GM11168 (cell line): Measurements from ENCODE around the gene VAV1.
"Not testable (repeated sequence)": the region's sequence is repeated elsewhere in the genome, so short reads cannot be mapped to it uniquely, and the experiment has no call there.

Experiments
- in situ Hi-C: fragments of 300-500 bp; cut with MboI; formaldehyde crosslinking; loops from one replicate; pipeline ENCODE4 v1.12.0; 2022; ENCODE audit warnings: low sequenced_read_pairs; ENCODE audit not compliant: unreplicated experiment

Gene VAV1

DNA sequence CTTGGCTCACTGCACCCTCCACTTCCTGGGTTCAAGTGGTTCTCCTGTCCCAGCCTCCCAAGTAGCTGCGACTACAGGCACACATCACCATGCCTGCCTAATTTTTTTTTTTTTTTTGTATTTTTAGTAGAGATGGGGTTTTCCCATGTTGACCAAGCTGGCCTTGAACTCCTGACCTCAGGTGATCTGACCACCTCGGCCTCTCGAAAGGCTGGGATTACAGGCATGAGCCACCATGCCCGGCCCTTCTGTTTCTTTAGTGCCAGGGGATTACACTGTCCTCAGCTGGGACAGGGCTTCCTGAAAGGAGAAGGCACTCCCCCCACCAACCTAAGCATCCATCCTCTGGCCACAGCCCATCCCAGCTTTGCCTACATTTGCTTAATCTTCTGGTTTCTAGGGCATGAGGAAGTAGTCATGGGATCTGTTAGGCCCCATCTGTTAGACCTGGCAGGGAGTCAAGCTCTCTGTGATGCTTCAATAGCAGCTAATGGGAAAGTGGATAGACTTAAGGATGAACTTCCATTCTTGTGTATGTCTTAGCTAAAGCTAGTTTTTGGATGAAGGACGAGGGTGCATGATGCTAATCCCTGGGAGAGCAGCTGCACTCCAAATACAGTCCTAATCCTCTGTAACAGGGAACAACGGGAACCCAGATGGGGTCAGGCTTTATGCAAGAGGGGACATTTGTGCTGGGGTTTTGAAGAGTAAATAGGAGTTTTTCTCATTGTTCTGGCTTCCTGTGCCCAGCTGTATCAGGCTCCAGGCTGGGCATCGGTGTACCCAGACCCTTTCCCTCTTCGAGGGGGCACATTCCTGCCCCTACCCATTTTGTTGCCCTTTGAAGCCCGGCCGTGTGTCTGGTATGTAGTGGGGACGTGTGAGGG is 2.6 kb downstream of the VAV1 start:
- in situ Hi-C loops: no loop called here

DNA sequence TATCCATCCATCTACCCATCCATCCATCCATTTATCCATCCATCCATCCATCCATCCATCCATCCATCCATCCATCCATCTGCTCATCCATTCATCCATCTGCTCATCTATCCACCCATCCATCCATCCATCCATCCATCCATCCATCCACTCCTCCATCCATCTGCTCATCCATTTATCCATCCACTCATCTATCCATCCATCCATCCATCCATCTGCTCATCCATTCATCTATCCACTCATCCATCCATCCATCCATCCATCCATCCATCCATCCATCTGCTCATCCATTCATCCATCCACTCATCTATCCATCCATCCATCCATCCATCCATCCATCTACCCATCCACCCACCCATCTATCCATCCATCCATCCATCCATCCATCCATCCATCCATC is 3.5 kb downstream of the VAV1 start:
- in situ Hi-C loops: not testable (repeated sequence)

DNA sequence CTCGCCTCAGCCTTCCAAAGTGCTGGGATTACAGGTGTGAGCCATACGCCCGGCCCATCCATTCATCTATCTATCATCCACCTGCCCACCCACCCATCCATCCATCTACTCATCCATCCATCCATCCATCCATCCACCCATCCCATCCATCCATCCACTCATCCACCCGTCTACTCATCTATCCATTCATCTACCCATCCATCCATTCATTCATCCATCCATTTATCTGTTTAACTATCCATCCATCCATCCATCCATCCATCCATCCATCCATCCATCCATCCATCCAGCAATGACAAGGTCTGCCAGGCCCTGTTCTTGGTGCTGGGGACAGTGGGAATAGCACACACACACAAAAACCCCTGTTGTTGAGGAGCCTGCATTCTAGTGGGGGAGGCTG is 4.5 kb downstream of the VAV1 start:
- in situ Hi-C loops: no loop called here

DNA sequence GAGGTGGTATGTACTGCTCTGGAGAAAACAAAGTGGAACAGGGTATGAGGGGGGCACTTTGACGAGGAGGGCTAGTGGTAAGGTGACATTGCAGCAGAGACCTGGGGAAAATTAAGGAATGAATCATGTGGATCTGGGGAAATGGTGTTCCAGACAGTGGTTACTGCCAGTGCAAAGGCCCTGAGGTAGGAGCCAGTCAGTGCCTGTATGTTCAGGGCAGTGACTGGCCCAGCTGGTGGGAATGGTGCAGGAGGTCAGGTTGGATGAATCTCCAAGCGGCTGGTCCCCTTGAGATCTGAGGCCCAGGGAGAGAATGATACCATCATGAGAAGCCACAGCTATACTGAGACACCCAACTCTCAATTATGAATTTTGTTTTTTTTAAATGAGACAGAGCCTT is 4.9 kb downstream of the VAV1 start:
- in situ Hi-C loops: no loop called here

DNA sequence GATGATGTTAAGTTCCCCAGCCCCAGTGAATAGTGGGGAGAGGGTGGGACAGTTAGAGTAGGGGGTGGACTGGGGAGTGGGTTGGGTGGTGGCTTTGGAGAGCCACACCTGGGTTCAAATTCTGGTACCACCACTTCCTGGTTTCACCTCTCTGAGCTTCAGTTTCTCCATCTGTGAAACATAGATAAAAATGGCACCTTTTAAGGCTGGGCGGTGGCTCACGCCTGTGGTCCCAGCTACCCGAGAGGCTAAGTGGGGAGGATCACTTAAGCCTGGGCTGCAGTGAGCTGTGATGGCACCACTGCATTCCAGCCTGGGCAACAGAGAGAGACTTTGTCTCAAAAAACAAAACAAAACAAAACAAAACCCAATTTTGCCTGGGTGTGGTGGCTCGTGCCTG is 5.9 kb downstream of the VAV1 start:
- in situ Hi-C loops: no loop called here

DNA sequence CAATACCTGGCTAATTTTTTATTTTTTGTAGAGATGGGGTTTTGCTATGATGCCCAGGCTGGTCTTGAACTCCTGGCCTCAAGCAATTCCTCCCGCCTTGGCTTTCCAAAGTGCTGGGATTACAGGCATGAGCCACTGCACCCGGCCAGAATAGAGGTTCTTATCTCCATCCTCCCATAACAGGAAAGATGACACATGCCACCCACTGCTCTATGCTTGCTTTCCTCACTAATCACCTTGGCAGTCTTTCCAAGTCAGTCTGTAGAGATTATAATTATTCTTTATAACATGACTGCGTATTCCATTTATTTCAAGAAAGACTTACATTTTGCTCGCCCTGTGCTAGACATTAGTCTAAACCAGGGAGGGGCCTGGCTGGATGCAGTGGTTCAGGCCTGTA is 6.7 kb downstream of the VAV1 start:
- in situ Hi-C loops: no loop called here

DNA sequence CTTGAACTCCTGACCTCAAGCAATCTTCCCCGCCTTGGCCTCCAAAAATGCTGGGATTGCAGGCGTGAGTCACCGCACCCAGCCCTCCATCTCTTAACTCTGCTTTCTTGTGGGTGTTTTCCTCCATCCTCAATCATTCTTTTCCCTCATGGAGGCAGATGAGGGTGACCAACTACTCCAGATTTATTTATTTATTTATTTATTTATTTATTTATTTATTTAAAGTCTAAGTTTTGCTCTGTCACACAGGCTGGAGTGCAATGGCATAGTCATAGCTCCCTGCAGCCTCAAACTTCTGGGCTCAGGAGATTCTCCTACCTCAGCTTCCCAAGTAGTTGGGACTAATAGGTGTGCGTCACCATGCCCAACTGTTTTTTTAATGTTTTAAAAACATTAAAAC is 14.9 kb downstream of the VAV1 start:
- in situ Hi-C loops: no loop called here

DNA sequence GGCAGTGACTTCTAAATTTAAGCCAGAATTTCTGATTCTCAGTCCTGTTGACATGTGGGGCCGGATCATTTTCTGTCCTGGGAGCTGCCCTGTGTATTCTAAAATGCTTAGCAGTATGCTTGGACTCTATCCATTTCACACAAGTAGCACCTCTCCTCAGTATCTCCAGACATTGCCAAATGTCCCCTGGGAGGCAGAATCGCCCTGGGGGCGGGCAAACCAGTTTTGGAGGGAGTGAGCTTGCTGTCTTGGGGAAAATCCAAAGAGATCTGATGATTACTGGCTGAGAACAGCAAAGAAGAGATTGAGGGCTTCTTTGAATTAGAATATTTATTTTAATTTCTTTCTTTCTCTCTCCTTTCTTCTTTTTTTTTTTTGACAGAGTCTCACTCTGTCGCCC is 16.4 kb downstream of the VAV1 start:
- in situ Hi-C loops: no loop called here

DNA sequence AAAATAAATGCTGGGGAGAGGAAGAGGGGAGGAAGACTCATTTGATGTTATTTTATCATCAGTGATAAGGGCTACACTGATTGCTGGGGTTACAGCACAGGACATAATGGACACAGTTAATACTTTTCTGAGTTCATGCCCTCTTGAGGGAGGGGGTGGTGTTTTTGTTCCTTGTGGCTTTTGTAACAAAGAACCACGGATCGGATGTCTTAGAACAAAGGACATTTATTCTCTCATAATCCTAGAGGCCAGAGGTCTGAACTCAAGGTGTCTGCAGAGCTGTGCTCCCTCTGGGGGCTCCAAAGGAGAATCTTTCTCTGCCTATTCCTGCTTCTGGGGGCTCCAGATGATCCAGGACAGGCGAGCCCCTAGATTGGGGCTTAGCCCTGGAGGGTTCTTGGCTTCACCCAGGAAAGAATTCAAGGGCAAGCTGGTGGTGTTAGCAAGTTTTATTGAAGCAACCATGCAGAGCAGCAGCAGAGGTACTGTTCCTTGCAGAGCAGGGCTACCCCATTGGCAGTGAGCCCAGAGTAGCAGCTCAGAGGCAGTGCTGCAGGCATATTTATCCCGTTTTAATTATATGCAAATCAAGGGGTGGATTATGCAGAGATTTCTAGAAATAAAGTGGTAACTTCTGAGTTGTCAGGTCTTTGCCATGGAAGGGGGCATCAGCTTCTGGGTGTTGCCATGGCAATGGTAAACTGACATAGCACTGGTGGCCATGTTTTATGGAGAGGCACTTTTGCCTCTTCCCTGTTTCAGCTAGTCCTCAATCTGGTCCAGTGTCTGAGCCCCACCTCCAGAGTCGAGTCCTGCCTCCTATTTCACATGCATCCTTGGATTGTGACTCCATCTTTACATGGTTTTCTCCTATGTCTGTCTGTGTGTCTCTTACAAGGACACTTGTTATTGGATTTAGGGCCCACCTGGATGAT is 18.0 kb downstream of the VAV1 start:
- in situ Hi-C loops: no loop called here

DNA sequence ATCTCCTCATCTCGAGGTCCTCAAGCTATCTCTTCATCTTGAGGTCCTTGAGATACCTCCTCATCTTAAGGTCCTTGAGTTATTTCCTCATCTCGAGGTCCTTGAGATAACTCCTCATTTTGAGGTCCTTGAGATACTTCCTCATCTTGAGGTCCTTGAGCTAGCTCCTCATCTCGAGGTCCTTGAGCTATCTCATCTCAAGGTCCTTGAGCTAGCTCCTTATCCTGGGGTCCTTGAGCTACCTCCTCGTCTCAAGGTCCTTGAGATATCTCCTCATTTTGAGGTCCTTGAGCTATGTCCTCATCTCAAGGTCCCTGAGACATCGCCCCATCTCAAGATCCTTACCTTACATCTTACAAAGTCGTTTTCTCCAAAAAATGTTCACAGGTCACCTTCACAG is 18.7 kb downstream of the VAV1 start:
- in situ Hi-C loops: no loop called here

DNA sequence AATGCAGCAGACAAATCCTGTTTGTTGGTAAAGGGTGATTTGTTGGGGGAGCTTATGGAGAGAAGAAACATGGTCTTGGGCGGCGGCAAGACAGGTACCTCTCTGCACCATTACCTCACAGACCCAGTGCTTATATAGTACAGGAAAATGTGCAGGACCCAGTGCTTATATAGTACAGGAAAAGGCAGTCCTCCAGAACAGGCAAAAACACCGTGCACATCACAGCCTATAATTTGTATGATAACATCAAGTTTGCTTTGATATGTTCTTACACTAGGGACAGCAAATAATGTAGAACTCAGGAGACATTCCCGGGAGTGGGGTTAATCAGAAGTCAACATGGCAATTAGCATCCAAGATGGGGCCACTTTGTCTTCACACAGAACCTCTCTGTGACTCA is 20.9 kb downstream of the VAV1 start:
- in situ Hi-C loops: no loop called here

DNA sequence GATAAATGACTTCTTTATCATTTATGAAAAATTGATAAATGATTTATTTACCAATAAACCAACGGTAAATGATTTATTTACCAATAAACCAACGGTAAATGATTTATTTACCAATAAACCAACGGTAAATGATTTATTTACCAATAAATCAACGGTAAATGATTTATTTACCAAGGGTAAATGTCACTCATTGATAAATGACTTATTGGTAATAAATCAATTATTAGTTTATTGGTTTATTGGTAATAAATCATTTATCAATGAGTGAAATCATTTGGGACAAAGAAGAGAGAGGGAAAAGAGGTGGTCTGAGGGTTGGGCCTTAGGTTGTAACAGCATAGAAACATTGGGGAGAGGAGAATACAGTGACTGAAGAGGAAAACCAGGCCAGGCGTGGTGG is 21.5 kb downstream of the VAV1 start:
- in situ Hi-C loops: no loop called here

DNA sequence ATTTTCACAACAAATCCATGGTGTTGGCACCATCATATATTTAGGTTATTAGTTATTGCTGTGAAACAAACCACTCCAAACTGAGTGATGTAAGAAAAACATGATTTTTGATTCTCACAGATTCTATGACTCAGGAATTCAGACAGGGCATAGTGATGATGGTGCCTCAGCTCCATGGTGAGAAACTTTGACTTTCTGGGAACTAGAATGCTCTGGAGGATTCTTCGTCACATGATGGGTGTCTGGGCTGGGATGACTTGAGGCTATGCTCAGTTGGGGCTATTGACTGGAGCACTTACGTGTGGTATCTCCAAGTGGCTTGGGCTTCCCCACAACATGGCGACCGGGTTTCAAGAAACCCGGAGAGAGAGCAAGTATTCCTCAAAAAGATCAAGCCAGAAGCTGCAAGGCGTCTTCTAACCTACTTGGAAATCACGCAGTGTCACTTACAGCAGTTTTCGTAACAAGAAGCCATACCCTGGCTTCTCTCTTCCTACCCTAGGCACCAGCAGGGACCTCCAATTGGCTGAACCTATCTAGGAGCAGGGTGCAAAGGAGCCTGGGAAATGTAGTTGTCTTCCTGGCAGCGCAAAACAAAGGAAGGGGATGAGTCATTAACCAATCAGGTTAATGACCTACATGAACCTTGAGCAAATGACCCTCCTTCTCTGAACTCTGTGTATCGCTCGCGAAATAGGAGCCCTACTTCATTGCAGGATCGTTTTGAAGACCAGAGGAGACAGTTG is 22.4 kb downstream of the VAV1 start:
- in situ Hi-C loops: no loop called here

DNA sequence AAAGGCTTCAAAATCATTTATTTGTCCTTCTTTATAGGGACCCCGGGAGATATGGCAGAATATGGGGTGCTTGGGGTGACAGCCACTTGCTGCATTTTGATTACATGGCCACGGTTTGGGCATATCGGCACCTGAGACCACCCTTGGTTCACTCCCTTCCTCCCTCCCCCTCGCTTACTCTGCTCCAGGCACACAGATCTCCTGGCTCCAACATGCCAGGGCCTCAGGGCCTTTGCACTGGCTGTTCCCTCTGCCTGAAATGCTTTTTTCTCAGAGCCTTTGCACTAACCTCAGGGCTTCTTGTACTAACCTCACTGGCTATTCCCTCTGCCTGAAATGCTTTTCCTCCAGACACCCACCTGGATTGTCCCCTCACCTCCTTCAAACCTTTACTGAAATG is 23.8 kb downstream of the VAV1 start:
- in situ Hi-C loops: no loop called here

DNA sequence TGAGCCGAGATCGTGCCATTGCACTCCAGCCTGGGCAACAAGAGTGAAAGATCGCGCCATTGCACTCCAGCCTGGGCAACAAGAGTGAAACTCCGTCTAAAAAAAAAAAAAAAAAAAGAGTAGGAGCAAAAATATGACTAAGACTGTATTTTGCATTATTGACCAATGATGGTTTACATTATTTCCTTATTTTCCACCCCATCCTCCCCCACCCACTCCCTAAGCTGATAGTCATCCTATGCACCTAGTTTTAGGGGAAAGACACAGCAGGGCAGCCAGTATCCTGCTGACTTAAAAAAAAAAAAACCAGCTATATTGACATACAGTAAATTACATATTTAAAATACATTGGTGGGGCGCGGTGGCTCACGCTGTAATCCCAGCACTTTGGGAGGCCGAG is 25.1 kb downstream of the VAV1 start:
- in situ Hi-C loops: no loop called here

DNA sequence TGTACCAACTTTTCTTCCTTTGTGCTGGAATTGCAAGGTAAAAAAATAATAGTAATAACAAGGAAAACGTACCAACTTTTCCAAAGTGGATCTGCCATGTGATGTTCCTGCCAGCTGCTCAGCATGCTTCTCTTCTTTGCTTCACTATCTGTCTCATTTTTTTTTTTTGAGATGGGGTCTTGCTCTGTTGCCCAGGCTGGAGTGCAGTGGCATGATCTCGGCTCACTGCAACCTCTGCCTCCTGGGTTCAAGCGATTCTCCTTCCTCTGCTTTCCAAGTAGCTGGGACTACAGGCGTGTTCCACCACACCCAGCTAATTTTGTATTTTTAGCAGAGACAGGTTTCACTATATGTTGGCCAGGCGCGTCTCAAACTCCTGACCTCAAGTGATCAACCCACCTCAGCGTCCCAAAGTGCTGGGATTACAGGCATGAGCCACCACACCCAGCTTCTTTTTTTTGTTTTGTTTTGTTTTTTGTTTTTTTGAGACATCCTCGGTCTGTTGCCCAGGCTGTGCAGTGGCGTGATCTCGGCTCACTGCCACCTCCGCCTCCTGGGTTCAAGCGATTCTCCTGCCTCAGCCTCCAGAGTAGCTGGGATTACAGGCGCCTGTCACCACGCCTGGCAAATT is 27.8 kb downstream of the VAV1 start:
- in situ Hi-C loops: not testable (repeated sequence)

DNA sequence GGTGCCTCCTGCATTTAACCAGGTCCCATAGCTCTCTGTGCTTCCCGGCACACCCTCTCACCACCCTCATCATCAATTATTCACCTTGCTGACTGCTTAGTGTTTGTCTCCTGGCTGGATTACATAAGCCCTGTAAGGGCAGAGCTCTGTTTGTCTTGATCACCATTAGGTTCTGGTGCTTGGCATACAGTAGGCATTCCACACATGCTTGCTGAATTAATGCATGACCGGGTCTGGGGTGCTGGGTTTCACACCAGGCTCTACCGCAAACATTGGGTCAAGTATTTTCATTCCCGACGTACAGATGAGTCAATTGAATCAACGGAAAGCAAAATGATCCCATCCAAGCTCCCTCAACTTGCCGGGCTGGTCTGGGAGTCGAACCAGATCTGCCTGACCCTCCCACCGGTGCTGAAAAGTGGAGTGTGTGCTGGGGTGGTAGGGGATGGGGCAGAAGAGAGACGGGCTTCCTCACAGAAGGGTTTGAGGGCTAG is 28.5 kb downstream of the VAV1 start:
- in situ Hi-C loops: no loop called here

DNA sequence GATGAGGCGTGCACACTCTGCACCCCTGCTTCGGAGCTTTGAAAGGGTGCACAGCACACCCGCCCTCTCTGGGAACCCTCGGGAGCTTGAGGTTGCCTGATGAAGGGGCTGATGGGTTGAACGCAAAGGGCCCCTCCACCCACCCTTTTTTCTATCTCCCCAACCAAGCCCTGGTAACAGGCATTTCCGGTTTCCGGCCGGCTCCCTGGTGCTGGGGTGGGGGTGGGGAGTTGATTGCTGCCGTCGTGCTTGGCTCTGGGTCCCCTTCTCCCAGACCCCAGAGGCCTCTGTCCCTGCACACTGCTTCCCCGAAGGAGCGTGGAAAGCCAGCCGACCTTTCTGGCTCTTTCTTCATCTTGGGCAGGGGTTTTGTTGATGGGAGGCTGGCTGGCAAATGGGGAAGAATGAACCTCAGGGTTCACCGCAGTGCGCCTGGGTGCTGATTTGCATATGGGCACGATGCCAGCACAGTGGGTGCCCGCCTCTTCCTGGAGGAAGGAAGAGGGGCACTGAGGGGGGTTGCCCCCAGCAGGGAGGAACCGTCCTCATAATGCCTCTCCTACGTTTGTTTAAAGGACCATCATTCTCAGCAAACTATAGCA is 29.1 kb downstream of the VAV1 start:
- in situ Hi-C loops: no loop called here

DNA sequence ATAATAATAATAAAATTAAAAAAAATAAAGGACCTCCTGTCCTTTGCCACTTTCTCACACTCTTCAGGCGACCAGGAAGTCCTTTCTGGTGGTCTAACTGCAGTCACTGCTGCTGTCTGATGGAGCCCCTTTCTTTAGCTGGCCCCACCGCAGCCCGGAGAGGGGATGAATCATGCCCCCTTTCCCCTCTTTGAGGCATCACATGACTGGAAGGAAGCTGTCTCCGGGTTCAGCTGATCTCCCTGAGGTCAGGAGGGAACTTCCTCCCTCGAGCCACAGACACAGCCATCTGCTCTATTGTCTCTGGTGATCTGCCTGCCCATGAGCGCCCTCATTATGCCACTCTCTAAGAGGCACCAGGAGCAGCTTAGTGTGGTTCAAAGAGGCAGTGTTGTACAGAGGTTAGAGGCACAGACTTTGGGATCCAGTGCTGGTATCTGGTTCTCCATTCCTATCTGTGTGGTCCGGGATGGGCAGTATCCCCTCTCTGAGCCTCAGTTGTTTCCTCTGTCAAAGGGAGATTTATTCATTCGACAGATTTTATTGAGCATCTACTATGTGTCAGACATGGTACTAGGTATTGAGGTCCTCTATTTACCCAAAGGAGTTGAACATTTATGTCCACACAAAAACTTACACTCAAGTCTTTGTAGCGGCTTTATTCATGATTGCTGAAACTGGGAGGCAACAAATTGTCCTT is 30.0 kb downstream of the VAV1 start:
- in situ Hi-C loops: no loop called here
